ENCODE results near the gene BACE1. TPM values are rescaled to one million over a fixed set of nuclear protein-coding genes. Genes with fewer than 3 reads are reported as not detected.

The BACE1 gene
- total RNA-seq, 1 donor from 2014 or later = 78.2 TPM

GRCh38 chr11:117337076-117337475 is 21.0 kb upstream of the BACE1 start:
- Mint-ChIP-seq H3K9me3 (ENCODE audit: low read depth) (no peaks in the 10 kb centered on the region), H3K4me1 (ENCODE audit: low read depth) (no peaks in the 10 kb centered on the region), H3K4me3 (ENCODE audit: low read depth) (no peak overlapping the region), H3K27ac (no peak overlapping the region), H3K27me3 (no peaks in the 10 kb centered on the region), H3K36me3 (ENCODE audit: insufficient read depth) (peaks cover 10% of the 10 kb centered on the region)
- no peak for DNase-seq (ENCODE audit: low spot score, unreplicated experiment)
- no peak for TF ChIP-seq CTCF (IDR thresholded peaks at IDR 0.05; ENCODE audit: unreplicated experiment)

GRCh38 chr11:117335399-117335798 is 19.3 kb upstream of the BACE1 start:
- no peak overlapping the region for H3K4me3 Mint-ChIP-seq (ENCODE audit: low read depth)
- no peaks in the 10 kb centered on the region for H3K9me3 Mint-ChIP-seq (ENCODE audit: low read depth)
- TF ChIP-seq CTCF (IDR thresholded peaks at IDR 0.05; ENCODE audit: unreplicated experiment) = no peak
- no peaks in the 10 kb centered on the region for H3K4me1 Mint-ChIP-seq (ENCODE audit: low read depth)
- no peak for DNase-seq (ENCODE audit: low spot score, unreplicated experiment)
- H3K27ac Mint-ChIP-seq = no peak overlapping the region
- peaks cover 10% of the 10 kb centered on the region for H3K36me3 Mint-ChIP-seq (ENCODE audit: insufficient read depth)
- no peaks in the 10 kb centered on the region for H3K27me3 Mint-ChIP-seq

- no peak overlapping the region for H3K4me3 Mint-ChIP-seq (ENCODE audit: low read depth)
- no peaks in the 10 kb centered on the region for H3K4me1 Mint-ChIP-seq (ENCODE audit: low read depth)
- no peaks in the 10 kb centered on the region for H3K9me3 Mint-ChIP-seq (ENCODE audit: low read depth)
- H3K36me3 Mint-ChIP-seq (ENCODE audit: insufficient read depth) = peaks cover 10% of the 10 kb centered on the region
- H3K27ac Mint-ChIP-seq = no peak overlapping the region
- no peak for TF ChIP-seq CTCF (IDR thresholded peaks at IDR 0.05; ENCODE audit: unreplicated experiment)
- no peak for DNase-seq (ENCODE audit: low spot score, unreplicated experiment)
- no peaks in the 10 kb centered on the region for H3K27me3 Mint-ChIP-seq
These were observed 18.8 kb upstream of the BACE1 start for GRCh38 chr11:117334896-117335295.

- TF ChIP-seq CTCF (IDR thresholded peaks at IDR 0.05; ENCODE audit: unreplicated experiment) = no peak
- no peaks in the 10 kb centered on the region for H3K27me3 Mint-ChIP-seq
- H3K4me1 Mint-ChIP-seq (ENCODE audit: low read depth) = no peaks in the 10 kb centered on the region
- H3K4me3 Mint-ChIP-seq (ENCODE audit: low read depth) = no peak overlapping the region
- H3K9me3 Mint-ChIP-seq (ENCODE audit: low read depth) = no peaks in the 10 kb centered on the region
- no peak overlapping the region for H3K27ac Mint-ChIP-seq
- DNase-seq (ENCODE audit: low spot score, unreplicated experiment) = no peak
- peaks cover 8% of the 10 kb centered on the region for H3K36me3 Mint-ChIP-seq (ENCODE audit: insufficient read depth)
These were observed 17.9 kb upstream of the BACE1 start for GRCh38 chr11:117333917-117334316.

GRCh38 chr11:117332843-117333242 is 16.8 kb upstream of the BACE1 start:
- peaks cover 3% of the 10 kb centered on the region for H3K36me3 Mint-ChIP-seq (ENCODE audit: insufficient read depth)
- no peak for DNase-seq (ENCODE audit: low spot score, unreplicated experiment)
- H3K4me1 Mint-ChIP-seq (ENCODE audit: low read depth) = no peaks in the 10 kb centered on the region
- no peak overlapping the region for H3K4me3 Mint-ChIP-seq (ENCODE audit: low read depth)
- no peak overlapping the region for H3K27ac Mint-ChIP-seq
- no peak for TF ChIP-seq CTCF (IDR thresholded peaks at IDR 0.05; ENCODE audit: unreplicated experiment)
- no peaks in the 10 kb centered on the region for H3K9me3 Mint-ChIP-seq (ENCODE audit: low read depth)
- no peaks in the 10 kb centered on the region for H3K27me3 Mint-ChIP-seq

Data from progenitor cell of endocrine pancreas (in vitro differentiated cells).